Measurements from ENCODE around the gene SLC46A3.

DNA sequence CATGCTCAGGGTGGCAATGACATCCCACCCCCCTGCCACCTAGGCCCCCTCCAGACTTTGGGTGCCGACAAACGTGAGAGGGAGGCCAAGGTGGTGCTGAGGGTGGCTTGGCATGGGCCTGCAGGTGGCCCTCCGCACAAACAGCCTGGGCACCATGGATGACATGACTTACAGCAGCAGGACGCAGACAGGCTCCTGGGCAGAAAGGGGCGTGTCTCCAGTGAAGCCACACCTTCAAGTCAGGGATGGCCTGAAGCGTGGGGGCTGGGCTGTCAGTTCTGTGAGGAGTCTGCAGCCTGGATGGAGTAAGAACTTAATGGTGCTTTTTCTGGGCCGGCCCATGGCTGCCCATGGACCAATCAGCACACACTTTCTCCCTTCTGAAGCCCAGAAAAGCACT is 34.5 kb downstream of the SLC46A3 start:
- TF ChIP-seq CTCF (IDR thresholded peaks at IDR 0.05; ENCODE audit: borderline replicate concordance, extremely low read depth, low read length, poor library complexity, severe bottlenecking) (no peak), EZH2 (IDR thresholded peaks at IDR 0.05; ENCODE audit: borderline replicate concordance, low read depth, low read length, severe bottlenecking) (no peak)

All from DND-41 (cell line).